Neutrophil (primary cell): ENCODE results near the gene ATP8B3.

Experiments
- H3K27ac ChIP-seq: fragments of 200-600 bp; sonication (generic); 2 replicates; pipeline ENCODE4 v1.5.1; 2016; ENCODE audit warnings: mild to moderate bottlenecking, moderate library complexity
- H3K27me3 ChIP-seq: fragments of 200-600 bp; sonication (generic); 2 replicates; pipeline ENCODE4 v1.6.0; 2016; ENCODE audit warnings: mild to moderate bottlenecking
- H3K36me3 ChIP-seq: fragments of 200-600 bp; sonication (generic); 2 replicates; pipeline ENCODE4 v1.5.1; 2017
- H3K4me1 ChIP-seq, 2 experiments: fragments of 200-600 bp in 1 of 2; sonication (generic) in 1 of 2; 1 replicate in 1 of 2; 2 replicates in 1 of 2; pipeline versions ENCODE4 v1.5.1 to v1.6.1; 2013 to 2016; ENCODE audit warnings: low read depth in 1 of 2, low read length in 1 of 2, mild to moderate bottlenecking in 1 of 2, moderate library complexity in 1 of 2; ENCODE audit not compliant: control insufficient read depth in 1 of 2, insufficient read depth in 1 of 2
- H3K4me3 ChIP-seq, 2 experiments: fragments of 200-600 bp in 1 of 2; sonication (generic) in 1 of 2; 1 replicate in 1 of 2; 2 replicates in 1 of 2; pipeline ENCODE4 v1.5.1; 2013 to 2016; ENCODE audit warnings: low read depth in 1 of 2, low read length in 1 of 2, mild to moderate bottlenecking in 1 of 2, moderate library complexity in 1 of 2
- H3K9me3 ChIP-seq: fragments of 200-600 bp; sonication (generic); 2 replicates; pipeline ENCODE4 v1.5.1; 2016
- CTCF ChIP-seq: fragments of 200-600 bp; sonication (generic); IDR thresholded peaks from 2 replicates; pipeline ENCODE4 v1.5.1; 2016; ENCODE audit warnings: antibody characterized with exemption

ATP8B3 gene

GRCh38 chr19:1858412-1859081, 46.5 kb upstream of the ATP8B3 start:
- H3K4me1 ChIP-seq, result peaks cover 80 to 89% of the 10 kb centered on the region in 2 experiments
- H3K9me3 ChIP-seq, result no peaks in the 10 kb centered on the region
- H3K27ac ChIP-seq, result peak overlapping the region; percentile 98
- H3K36me3 ChIP-seq, result peaks cover 9% of the 10 kb centered on the region
- no peak overlapping the region for H3K4me3 ChIP-seq
- H3K27me3 ChIP-seq, result no peaks in the 10 kb centered on the region
- TF ChIP-seq CTCF, result no peak

- H3K27ac ChIP-seq, result peak overlapping the region; percentile 98
- no peak for TF ChIP-seq CTCF
- no peaks in the 10 kb centered on the region for H3K9me3 ChIP-seq
- H3K36me3 ChIP-seq, result peaks cover 9% of the 10 kb centered on the region
- H3K4me3 ChIP-seq, result peak overlapping the region; percentile 73 to 85
- H3K27me3 ChIP-seq, result no peaks in the 10 kb centered on the region
- peaks cover 88 to 96% of the 10 kb centered on the region in 2 experiments for H3K4me1 ChIP-seq
Measured at GRCh38 chr19:1857648-1858326, 45.7 kb upstream of the ATP8B3 start.

GRCh38 chr19:1856698-1857603, 44.9 kb upstream of the ATP8B3 start:
- H3K9me3 ChIP-seq, result no peaks in the 10 kb centered on the region
- H3K27me3 ChIP-seq, result peaks cover 8% of the 10 kb centered on the region
- peak; percentile 27 for TF ChIP-seq CTCF
- peaks cover 9% of the 10 kb centered on the region for H3K36me3 ChIP-seq
- peak overlapping the region; percentile 73 to 85 for H3K4me3 ChIP-seq
- peak overlapping the region; percentile 98 for H3K27ac ChIP-seq
- H3K4me1 ChIP-seq, result peaks cover 89 to 99% of the 10 kb centered on the region in 2 experiments

GRCh38 chr19:1856345-1856697, 44.2 kb upstream of the ATP8B3 start:
- peaks cover 83 to 99% of the 10 kb centered on the region in 2 experiments for H3K4me1 ChIP-seq
- peaks cover 9% of the 10 kb centered on the region for H3K36me3 ChIP-seq
- peak overlapping the region; percentile 73 to 85 for H3K4me3 ChIP-seq

More at GRCh38 chr19:1856345-1856697, 44.2 kb upstream of the ATP8B3 start:
- Histone ChIP-seq H3K9me3 (no peaks in the 10 kb centered on the region), H3K27me3 (peaks cover 14% of the 10 kb centered on the region), H3K27ac (peak overlapping the region; percentile 98)
- no peak for TF ChIP-seq CTCF
